ENCODE results near the gene TPPP2. TPM values are rescaled to one million over a fixed set of nuclear protein-coding genes. Genes with fewer than 3 reads are reported as not detected.
"Not testable (repeated sequence)": the region's sequence is repeated elsewhere in the genome, so short reads cannot be mapped to it uniquely, and the experiment has no call there.

TPPP2 gene
- total RNA-seq, 1 donor from 2014 or later = not detected

- Mint-ChIP-seq H3K27me3 (ENCODE audit: unreplicated experiment) (no peaks in the 10 kb centered on the region), H3K4me3 (ENCODE audit: unreplicated experiment) (peak overlapping the region; percentile 51), H3K4me1 (ENCODE audit: low read depth, unreplicated experiment) (peaks cover 5% of the 10 kb centered on the region), H3K36me3 (ENCODE audit: unreplicated experiment) (no peaks in the 10 kb centered on the region), H3K9me3 (ENCODE audit: unreplicated experiment) (peaks cover 3% of the 10 kb centered on the region), H3K27ac (ENCODE audit: unreplicated experiment) (peak overlapping the region; percentile 75)
- no peak for TF ChIP-seq CTCF (IDR thresholded peaks at IDR 0.05; ENCODE audit: partially characterized antibody, unreplicated experiment)
- DNase-seq = peak; percentile 64
Observed at GRCh38 chr14:21003788-21004346, 26.1 kb upstream of the TPPP2 start.

- not testable (repeated sequence) for H3K27me3 Mint-ChIP-seq (ENCODE audit: unreplicated experiment); H3K27ac Mint-ChIP-seq (ENCODE audit: unreplicated experiment); H3K4me3 Mint-ChIP-seq (ENCODE audit: unreplicated experiment); H3K9me3 Mint-ChIP-seq (ENCODE audit: unreplicated experiment); H3K4me1 Mint-ChIP-seq (ENCODE audit: low read depth, unreplicated experiment); H3K36me3 Mint-ChIP-seq (ENCODE audit: unreplicated experiment); DNase-seq
Observed at GRCh38 chr14:21009721-21010120, 20.3 kb upstream of the TPPP2 start.

GRCh38 chr14:21011136-21011535 is 18.9 kb upstream of the TPPP2 start:
- no peak overlapping the region for H3K27ac Mint-ChIP-seq (ENCODE audit: unreplicated experiment)

GRCh38 chr14:21014761-21015190 is 15.2 kb upstream of the TPPP2 start:
- Mint-ChIP-seq H3K4me1 (ENCODE audit: low read depth, unreplicated experiment) (peaks cover 3% of the 10 kb centered on the region), H3K36me3 (ENCODE audit: unreplicated experiment) (no peaks in the 10 kb centered on the region), H3K27ac (ENCODE audit: unreplicated experiment) (no peak overlapping the region), H3K4me3 (ENCODE audit: unreplicated experiment) (no peak overlapping the region), H3K27me3 (ENCODE audit: unreplicated experiment) (no peaks in the 10 kb centered on the region), H3K9me3 (ENCODE audit: unreplicated experiment) (peaks cover 2% of the 10 kb centered on the region)
- peak; percentile 88 for DNase-seq
- peak; percentile 91 for TF ChIP-seq CTCF (IDR thresholded peaks at IDR 0.05; ENCODE audit: partially characterized antibody, unreplicated experiment)

More at GRCh38 chr14:21011136-21011535, 18.9 kb upstream of the TPPP2 start:
- Mint-ChIP-seq H3K4me3 (ENCODE audit: unreplicated experiment) (no peak overlapping the region), H3K4me1 (ENCODE audit: low read depth, unreplicated experiment) (peaks cover 3% of the 10 kb centered on the region), H3K36me3 (ENCODE audit: unreplicated experiment) (no peaks in the 10 kb centered on the region), H3K9me3 (ENCODE audit: unreplicated experiment) (no peaks in the 10 kb centered on the region), H3K27me3 (ENCODE audit: unreplicated experiment) (no peaks in the 10 kb centered on the region)
- no peak for TF ChIP-seq CTCF (IDR thresholded peaks at IDR 0.05; ENCODE audit: partially characterized antibody, unreplicated experiment)
- DNase-seq = no peak

- no peak for DNase-seq
- no peaks in the 10 kb centered on the region for H3K36me3 Mint-ChIP-seq (ENCODE audit: unreplicated experiment)
- TF ChIP-seq CTCF (IDR thresholded peaks at IDR 0.05; ENCODE audit: partially characterized antibody, unreplicated experiment) = no peak
- no peak overlapping the region for H3K27ac Mint-ChIP-seq (ENCODE audit: unreplicated experiment)
- peaks cover 3% of the 10 kb centered on the region for H3K4me1 Mint-ChIP-seq (ENCODE audit: low read depth, unreplicated experiment)
- H3K9me3 Mint-ChIP-seq (ENCODE audit: unreplicated experiment) = peaks cover 2% of the 10 kb centered on the region
- no peaks in the 10 kb centered on the region for H3K27me3 Mint-ChIP-seq (ENCODE audit: unreplicated experiment)
- no peak overlapping the region for H3K4me3 Mint-ChIP-seq (ENCODE audit: unreplicated experiment)
Observed at GRCh38 chr14:21015312-21015711, 14.7 kb upstream of the TPPP2 start.
